GM12874 (cell line): ENCODE measurements around the gene ZNF300.
"Not testable (repeated sequence)": the region's sequence is repeated elsewhere in the genome, so short reads cannot be mapped to it uniquely, and the experiment has no call there.

Experiments
- TF ChIP-seq, protein P1 (sequence below): IDR thresholded peaks from 2 replicates; pipeline ENCODE4 v1.5.1; 2011; ENCODE audit warnings: low read depth, mild to moderate bottlenecking, control low read depth, low read length, moderate library complexity; ENCODE audit not compliant: insufficient read depth

ZNF300 gene

GRCh38 chr5:150853561-150853960 lies 51.2 kb downstream of the ZNF300 start:
- TF ChIP-seq, protein P1, sequence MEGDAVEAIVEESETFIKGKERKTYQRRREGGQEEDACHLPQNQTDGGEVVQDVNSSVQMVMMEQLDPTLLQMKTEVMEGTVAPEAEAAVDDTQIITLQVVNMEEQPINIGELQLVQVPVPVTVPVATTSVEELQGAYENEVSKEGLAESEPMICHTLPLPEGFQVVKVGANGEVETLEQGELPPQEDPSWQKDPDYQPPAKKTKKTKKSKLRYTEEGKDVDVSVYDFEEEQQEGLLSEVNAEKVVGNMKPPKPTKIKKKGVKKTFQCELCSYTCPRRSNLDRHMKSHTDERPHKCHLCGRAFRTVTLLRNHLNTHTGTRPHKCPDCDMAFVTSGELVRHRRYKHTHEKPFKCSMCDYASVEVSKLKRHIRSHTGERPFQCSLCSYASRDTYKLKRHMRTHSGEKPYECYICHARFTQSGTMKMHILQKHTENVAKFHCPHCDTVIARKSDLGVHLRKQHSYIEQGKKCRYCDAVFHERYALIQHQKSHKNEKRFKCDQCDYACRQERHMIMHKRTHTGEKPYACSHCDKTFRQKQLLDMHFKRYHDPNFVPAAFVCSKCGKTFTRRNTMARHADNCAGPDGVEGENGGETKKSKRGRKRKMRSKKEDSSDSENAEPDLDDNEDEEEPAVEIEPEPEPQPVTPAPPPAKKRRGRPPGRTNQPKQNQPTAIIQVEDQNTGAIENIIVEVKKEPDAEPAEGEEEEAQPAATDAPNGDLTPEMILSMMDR, result no peak

GRCh38 chr5:150851039-150851438 lies 53.7 kb downstream of the ZNF300 start:
- TF ChIP-seq, protein P1, result no peak

DNA sequence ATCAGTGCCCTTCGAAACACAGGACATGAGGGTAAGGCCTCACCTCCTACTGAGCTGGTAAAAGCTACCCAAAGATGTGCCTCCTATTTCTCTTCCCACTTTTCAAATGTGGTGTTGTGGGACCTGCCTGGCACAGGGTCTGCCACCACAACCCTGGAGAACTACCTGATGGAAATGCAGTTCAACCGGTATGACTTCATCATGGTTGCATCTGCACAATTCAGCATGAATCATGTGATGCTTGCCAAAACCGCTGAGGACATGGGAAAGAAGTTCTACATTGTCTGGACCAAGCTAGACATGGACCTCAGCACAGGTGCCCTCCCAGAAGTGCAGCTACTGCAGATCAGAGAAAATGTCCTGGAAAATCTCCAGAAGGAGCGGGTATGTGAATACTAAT lies 56.5 kb downstream of the ZNF300 start:
- TF ChIP-seq, protein P1, result no peak

DNA sequence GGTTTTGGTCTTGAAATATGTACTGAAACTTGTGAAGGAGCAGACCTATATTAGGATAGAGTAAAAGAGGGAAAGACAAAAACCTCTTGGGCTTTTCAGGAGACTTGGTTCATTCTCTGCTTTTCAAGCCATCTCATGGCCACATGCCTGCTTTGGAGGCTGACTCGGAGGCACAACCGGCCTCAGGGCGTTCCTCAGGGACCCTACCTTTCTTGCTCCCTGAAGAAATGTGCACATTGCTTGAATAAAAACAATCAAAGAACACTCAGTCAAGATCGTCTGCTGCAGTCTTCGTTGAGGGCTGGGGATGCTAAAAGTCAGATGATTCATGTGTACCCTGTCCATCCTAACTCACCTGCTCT lies 57.5 kb downstream of the ZNF300 start:
- TF ChIP-seq, protein P1, result no peak

DNA sequence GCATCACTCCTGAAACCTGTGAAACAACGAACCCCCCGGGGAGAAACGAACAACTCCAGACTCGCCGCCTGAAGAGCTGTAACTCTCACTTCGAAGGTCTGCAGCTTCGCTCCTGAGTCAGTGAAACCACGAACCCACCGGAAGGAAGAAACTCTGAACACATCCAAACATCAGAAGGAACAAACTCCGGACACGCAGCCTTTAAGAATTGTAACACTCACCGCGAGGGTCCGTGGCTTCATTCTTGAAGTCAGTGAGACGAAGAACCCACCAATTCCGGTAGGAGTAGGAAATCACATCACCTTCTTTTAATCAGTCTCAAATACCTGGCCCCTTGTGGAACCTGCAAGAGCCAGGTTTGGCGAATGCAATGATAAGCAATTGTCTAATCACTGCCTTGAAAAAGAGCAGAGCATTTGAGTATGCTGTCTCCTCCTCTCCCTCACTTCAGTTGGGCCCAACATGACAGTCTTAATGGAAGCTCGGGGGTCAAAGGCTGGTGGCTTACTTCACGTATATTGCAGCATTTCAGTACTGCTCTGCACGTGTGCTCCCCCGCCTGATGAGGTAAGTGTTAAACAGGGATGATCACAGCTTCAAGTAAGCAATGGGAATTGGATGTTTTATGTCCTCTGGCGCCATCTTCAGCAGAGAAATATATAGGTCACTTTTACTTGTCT lies 58.0 kb downstream of the ZNF300 start:
- TF ChIP-seq, protein P1, result peak; percentile 42; the same call in 1 of the 2 replicates

DNA sequence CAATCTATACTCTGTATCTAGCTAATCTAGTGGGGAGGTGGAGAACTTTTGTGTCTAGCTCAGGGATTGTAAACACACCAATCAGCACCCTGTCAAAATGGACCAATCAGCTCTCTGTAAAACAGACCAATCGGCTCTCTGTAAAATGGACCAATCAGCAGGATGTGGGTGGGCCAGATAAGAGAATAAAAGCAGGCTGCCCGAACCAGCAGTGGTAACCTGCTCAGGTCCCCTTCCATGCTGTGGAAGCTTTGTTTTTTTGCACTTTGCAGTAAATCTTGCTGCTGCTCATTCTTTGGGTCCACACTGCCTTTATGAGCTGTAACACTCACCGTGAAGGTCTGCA lies 58.5 kb downstream of the ZNF300 start, which contains the start of gene IRGM:
IRGM (plus strand) TSS at position 214 of the 346 bp plus-strand sequence. CDS start 1,603 bp downstream, outside the sequence.
- TF ChIP-seq, protein P1, result not testable (repeated sequence)
